HFFc6 (cell line): ENCODE data around the gene SH2D7. TPM values are rescaled to one million over a fixed set of nuclear protein-coding genes. Genes with fewer than 3 reads are reported as not detected.
A peak's percentile ranks its signal among the peaks of the same experiment; 100 is the strongest.

Experiments used
- DNase-seq: peaks from one replicate; pipeline ENCODE4 v3.0.0-alpha.2; 2018
- H3K27ac Mint-ChIP-seq: 2 replicates; pipeline ENCODE4 v1.8.0; 2020; ENCODE audit warnings: mild to moderate bottlenecking, mixed read lengths
- H3K27me3 Mint-ChIP-seq: 2 replicates; pipeline ENCODE4 v1.8.0; 2021; ENCODE audit warnings: mild to moderate bottlenecking, moderate library complexity, mixed read lengths; ENCODE audit not compliant: insufficient read depth
- H3K36me3 Mint-ChIP-seq: 2 replicates; pipeline ENCODE4 v1.8.0; 2021; ENCODE audit warnings: low read depth, mixed read lengths
- H3K4me1 Mint-ChIP-seq: 2 replicates; pipeline ENCODE4 v1.8.0; 2020; ENCODE audit warnings: low read depth, mixed read lengths
- H3K4me3 Mint-ChIP-seq: 2 replicates; pipeline ENCODE4 v1.8.0; 2020; ENCODE audit warnings: mild to moderate bottlenecking, moderate library complexity, mixed read lengths
- H3K9me3 Mint-ChIP-seq: 2 replicates; pipeline ENCODE4 v1.8.0; 2020; ENCODE audit warnings: mild to moderate bottlenecking, mixed read lengths
- CTCF ChIP-seq: fragments of 200-600 bp; sonication (generic); IDR thresholded peaks from 2 replicates; pipeline ENCODE4 v1.5.0; 2021; ENCODE audit warnings: antibody characterized with exemption, mild to moderate bottlenecking
- total RNA-seq, 6 experiments: library from RNA; stranded (reverse); fragmentation: NEBNext Ultra II Directional; extraction: Animal tissue kit (Norgen Biotek cat#: 25700); gene quantifications; 2 replicates in 1 of 6; 3 replicates in 5 of 6; pipeline ENCODE4 v1.2.3, GENCODE V29; 2021

The SH2D7 gene
- total RNA-seq, 6 experiments from 2014 or later, result not detected

- Mint-ChIP-seq H3K36me3 (0 out of 2 replicates have a peak, but pooled peaks cover under 1% of the 10 kb centered on the region), H3K27me3 (no peaks in the 10 kb centered on the region), H3K9me3 (no peaks in the 10 kb centered on the region), H3K27ac (no peak overlapping the region), H3K4me1 (peaks cover 3% of the 10 kb centered on the region), H3K4me3 (no peak overlapping the region; the same call in 1 of the 2 replicates)
- DNase-seq, result no peak
- TF ChIP-seq CTCF, result no peak
Measured at GRCh38 chr15:78065973-78066946, 26.1 kb upstream of the SH2D7 start.

GRCh38 chr15:78067328-78068228 is 24.8 kb upstream of the SH2D7 start:
- no peak overlapping the region for H3K27ac Mint-ChIP-seq
- H3K4me3 Mint-ChIP-seq, result no peak overlapping the region; the same call in 1 of the 2 replicates
- peak; percentile 44 for DNase-seq
- TF ChIP-seq CTCF, result no peak
- 0 out of 2 replicates have a peak, but pooled peaks cover 4% of the 10 kb centered on the region for H3K36me3 Mint-ChIP-seq
- no peaks in the 10 kb centered on the region for H3K9me3 Mint-ChIP-seq
- H3K4me1 Mint-ChIP-seq, result peaks cover 16% of the 10 kb centered on the region
- no peaks in the 10 kb centered on the region for H3K27me3 Mint-ChIP-seq

GRCh38 chr15:78069052-78069414 is 23.3 kb upstream of the SH2D7 start:
- H3K4me1 Mint-ChIP-seq, result peaks cover 27% of the 10 kb centered on the region
- TF ChIP-seq CTCF, result no peak; the same call in 1 of the 2 replicates

GRCh38 chr15:78069462-78070029 is 22.8 kb upstream of the SH2D7 start:
- no peaks in the 10 kb centered on the region; the same call in 1 of the 2 replicates for H3K27me3 Mint-ChIP-seq
- no peak for DNase-seq
- H3K36me3 Mint-ChIP-seq, result peaks cover 9% of the 10 kb centered on the region; the same call in 1 of the 2 replicates
- H3K27ac Mint-ChIP-seq, result no peak overlapping the region
- H3K4me1 Mint-ChIP-seq, result peaks cover 32% of the 10 kb centered on the region
- H3K9me3 Mint-ChIP-seq, result no peaks in the 10 kb centered on the region
- H3K4me3 Mint-ChIP-seq, result peak overlapping the region; percentile 61
- peak; percentile 14; the same call in 1 of the 2 replicates for TF ChIP-seq CTCF

More at GRCh38 chr15:78069052-78069414, 23.3 kb upstream of the SH2D7 start:
- Mint-ChIP-seq H3K27me3 (no peaks in the 10 kb centered on the region), H3K36me3 (peaks cover 4% of the 10 kb centered on the region; the same call in 1 of the 2 replicates), H3K4me3 (no peak overlapping the region; the same call in none of the 2 replicates), H3K9me3 (no peaks in the 10 kb centered on the region), H3K27ac (no peak overlapping the region)
- DNase-seq, result no peak
